Activated CD4-positive, alpha-beta T cell treated with anti-CD3 and anti-CD28 coated beads for 4 hours (primary cell): ENCODE results near the gene ADAM10.

ENCODE experiments used
- DNase-seq, 2 donors: peaks; one replicate each; pipeline ENCODE4 v3.0.0-alpha.2; 2020

Gene ADAM10

GRCh38 chr15:58546635-58547627 is 202.6 kb downstream of the ADAM10 start:
- DNase-seq = no peak

- no peak for DNase-seq
Measured at GRCh38 chr15:58546066-58546591, 203.4 kb downstream of the ADAM10 start.

GRCh38 chr15:58545307-58546065 is 204.0 kb downstream of the ADAM10 start:
- DNase-seq = peak in 1 of 2 donors; percentile 12

GRCh38 chr15:58544756-58545155 is 204.8 kb downstream of the ADAM10 start:
- no peak for DNase-seq

GRCh38 chr15:58543664-58544335 is 205.7 kb downstream of the ADAM10 start:
- no peak for DNase-seq

- no peak for DNase-seq
Measured at GRCh38 chr15:58541410-58542087, 208.0 kb downstream of the ADAM10 start.

- no peak for DNase-seq
Measured at GRCh38 chr15:58539548-58539947, 210.0 kb downstream of the ADAM10 start.

- DNase-seq = no peak
Measured at GRCh38 chr15:58538901-58539300, 210.6 kb downstream of the ADAM10 start.
